HCT116 (cell line): ENCODE results near the gene IL1RL1. TPM values are rescaled to one million over a fixed set of nuclear protein-coding genes. Genes with fewer than 3 reads are reported as not detected.

Experiments used
- ATAC-seq: fragments of 200-7000 bp; cut with Tn5 transposase; 2 replicates; pipeline ENCODE4 v1.9.1; 2020; ENCODE audit warnings: mild to moderate bottlenecking, moderate library complexity
- BruUV-seq: library from RNA; stranded (reverse); fragments of 400-500 nt; replicated peaks from 2 replicates; lab custom pipeline; 2021; lab: Mats Ljungman, UMichigan
- CTCF ChIA-PET: fragments of 300-600 bp; sonication (Branson Sonifier 250); formaldehyde crosslinking; loops from one replicate; lab custom pipeline; 2021; ENCODE audit warnings: antibody characterized with exemption; lab: Charles Lee
- POLR2A ChIA-PET: fragments of 300-600, 350-600 bp; sonication (Branson Sonifier 250); formaldehyde crosslinking; loops from one replicate; lab custom pipeline; 2021; ENCODE audit warnings: antibody characterized with exemption; lab: Charles Lee
- RAD21 ChIA-PET, 2 experiments: fragments of 300-600 bp; sonication (Branson Sonifier 250); formaldehyde crosslinking; loops; one replicate each; lab custom pipeline; 2023; ENCODE audit warnings: low total read pairs in 2 of 2; ENCODE audit not compliant: uncharacterized antibody in 2 of 2, unreplicated experiment in 2 of 2, low non-redundant PET in 1 of 2; lab: Charles Lee
- DNase-seq: peaks from one replicate; pipeline ENCODE4 v3.0.0-alpha.2; 2010; ENCODE audit warnings: low read depth, low spot score
- H2AFZ ChIP-seq: fragments of 200-600 bp; shearing (Covaris generic), sonication (generic); 2 replicates; pipeline ENCODE4 v1.6.1; 2017; ENCODE audit warnings: low read depth, mixed run types, mixed read lengths, antibody characterized with exemption, low read length; ENCODE audit not compliant: poor library complexity, severe bottlenecking
- H3K27ac ChIP-seq: 2 replicates; pipeline ENCODE4 v1.5.1; 2012; ENCODE audit warnings: low read depth, low read length
- H3K27me3 ChIP-seq: fragments of 200-600 bp; sonication (generic); 2 replicates; pipeline ENCODE4 v1.6.1; 2016; ENCODE audit warnings: mixed run types, low read length, mixed read lengths; ENCODE audit not compliant: insufficient read depth
- H3K36me3 ChIP-seq, 2 experiments: fragments of 200-500 bp in 1 of 2; fragments of 200-600 bp in 1 of 2; sonication (Bioruptor generic) in 1 of 2; sonication (generic) in 1 of 2; 2 replicates each; pipeline versions ENCODE4 v1.5.1 to v1.6.1; 2014 to 2016; ENCODE audit warnings: low read length in 2 of 2, inconsistent platforms in 1 of 2, mixed read lengths in 1 of 2, mixed run types in 1 of 2; ENCODE audit not compliant: insufficient read depth in 2 of 2, control insufficient read depth in 1 of 2
- H3K4me1 ChIP-seq, 2 experiments: fragments of 200-600 bp in 1 of 2; sonication (generic) in 1 of 2; 2 replicates each; pipeline versions ENCODE4 v1.5.1 to v1.6.1; 2012 to 2017; ENCODE audit warnings: low read length in 2 of 2, inconsistent platforms in 1 of 2, mild to moderate bottlenecking in 1 of 2, mixed read lengths in 1 of 2, mixed run types in 1 of 2, moderate library complexity in 1 of 2; ENCODE audit not compliant: insufficient read depth in 2 of 2, control insufficient read depth in 1 of 2
- H3K4me2 ChIP-seq: fragments of 200-600 bp; sonication (generic); 2 replicates; pipeline ENCODE4 v1.6.1; 2017; ENCODE audit warnings: mixed run types, low read length, mixed read lengths
- H3K4me3 ChIP-seq, 2 experiments: fragments of 200-600 bp in 1 of 2; sonication (generic) in 1 of 2; replicated peaks in 1 of 2; 2 replicates each; pipeline ENCODE4 v1.5.1; 2011 to 2016; ENCODE audit warnings: low read length in 2 of 2, control low read depth in 1 of 2, low read depth in 1 of 2, mild to moderate bottlenecking in 1 of 2, mixed read lengths in 1 of 2, mixed run types in 1 of 2
- H3K79me2 ChIP-seq: fragments of 200-600 bp; sonication (generic); 2 replicates; pipeline ENCODE4 v1.6.1; 2017; ENCODE audit warnings: mild to moderate bottlenecking, mixed run types, low read length, moderate library complexity, mixed read lengths; ENCODE audit not compliant: insufficient read depth
- H3K9ac ChIP-seq: fragments of 200-600 bp; sonication (generic); 2 replicates; pipeline ENCODE4 v1.6.1; 2016; ENCODE audit warnings: low read length, mixed read lengths
- H3K9me2 ChIP-seq: fragments of 200-600 bp; sonication (generic), shearing (Covaris generic); 2 replicates; pipeline ENCODE4 v1.6.1; 2017; ENCODE audit warnings: mixed run types, mild to moderate bottlenecking, moderate library complexity; ENCODE audit not compliant: insufficient read depth
- H3K9me3 ChIP-seq, 2 experiments: fragments of 200-500 bp in 1 of 2; fragments of 200-600 bp in 1 of 2; sonication (Bioruptor generic) in 1 of 2; sonication (generic) in 1 of 2; 2 replicates each; pipeline ENCODE4 v1.6.1; 2014 to 2017; ENCODE audit warnings: low read length in 2 of 2, mixed read lengths in 2 of 2, inconsistent platforms in 1 of 2, low read depth in 1 of 2, mild to moderate bottlenecking in 1 of 2, mixed run types in 1 of 2, moderate library complexity in 1 of 2; ENCODE audit not compliant: control insufficient read depth in 1 of 2, insufficient read depth in 1 of 2
- H4K20me1 ChIP-seq: fragments of 200-600 bp; sonication (generic), shearing (Covaris generic); 2 replicates; pipeline ENCODE4 v1.6.1; 2017; ENCODE audit warnings: mixed run types, mild to moderate bottlenecking, moderate library complexity; ENCODE audit not compliant: insufficient read depth
- CBX3 ChIP-seq: IDR thresholded peaks from 2 replicates; pipeline ENCODE4 v1.6.1; 2012; ENCODE audit warnings: low read depth
- EGR1 ChIP-seq: IDR thresholded peaks from 2 replicates; pipeline ENCODE4 v1.6.1; 2012; ENCODE audit warnings: low read depth
- ELF1 ChIP-seq: IDR thresholded peaks from 2 replicates; pipeline ENCODE4 v1.6.1; 2012; ENCODE audit warnings: low read depth, borderline replicate concordance
- JUND ChIP-seq: IDR thresholded peaks from 2 replicates; pipeline ENCODE4 v1.6.1; 2012
- MAX ChIP-seq: IDR thresholded peaks from 2 replicates; pipeline ENCODE4 v1.6.1; 2012
- POLR2A ChIP-seq: IDR thresholded peaks from 2 replicates; pipeline ENCODE4 v1.7.0; 2011; ENCODE audit warnings: borderline replicate concordance; ENCODE audit not compliant: insufficient read depth, insufficient read length; ENCODE audit errors: extremely low read depth
- POLR2AphosphoS5 ChIP-seq: IDR thresholded peaks from 2 replicates; pipeline ENCODE4 v1.6.1; 2011; ENCODE audit warnings: mild to moderate bottlenecking, low read depth, low read length, moderate library complexity
- RAD21 ChIP-seq: IDR thresholded peaks from 2 replicates; pipeline ENCODE4 v1.6.1; 2012; ENCODE audit warnings: low read depth, mild to moderate bottlenecking
- REST ChIP-seq: IDR thresholded peaks from 2 replicates; pipeline ENCODE4 v1.6.1; 2012; ENCODE audit warnings: low read depth
- SIN3A ChIP-seq: IDR thresholded peaks from 2 replicates; pipeline ENCODE4 v1.6.1; 2012; ENCODE audit warnings: low read depth
- SP1 ChIP-seq: IDR thresholded peaks from 2 replicates; pipeline ENCODE4 v1.6.1; 2012; ENCODE audit warnings: low read depth
- SRF ChIP-seq: IDR thresholded peaks from 2 replicates; pipeline ENCODE4 v1.6.1; 2012; ENCODE audit warnings: low read depth
- YY1 ChIP-seq: IDR thresholded peaks from 2 replicates; pipeline ENCODE4 v1.6.1; 2011; ENCODE audit warnings: low read length, low read depth, moderate library complexity, mild to moderate bottlenecking; ENCODE audit not compliant: insufficient replicate concordance; ENCODE audit errors: extremely low read depth
- ZFX ChIP-seq: fragments of 450-650 bp; IDR thresholded peaks from 2 replicates; pipeline ENCODE4 v1.6.1; 2017
- ZNF274 ChIP-seq: fragments of 200-500 bp; sonication (Bioruptor generic); IDR thresholded peaks from 2 replicates; pipeline ENCODE4 v1.6.1; 2014; ENCODE audit warnings: mild to moderate bottlenecking, low read depth, low read length, inconsistent platforms
- intact Hi-C: fragments of 100-400 bp; cut with micrococcal nuclease; formaldehyde crosslinking; loops from 2 replicates; pipeline ENCODE4 v1.10.0; 2022
- total RNA-seq: library from RNA; stranded (reverse); gene quantifications from one replicate; pipeline ENCODE4 v1.2.1, GENCODE V29; 2021; ENCODE audit not compliant: unreplicated experiment
- TF ChIP-seq, protein P1 (sequence below): IDR thresholded peaks from 2 replicates; pipeline ENCODE4 v1.6.1; 2012

Gene IL1RL1
- total RNA-seq, 1 experiment from 2014 or later: not detected

DNA sequence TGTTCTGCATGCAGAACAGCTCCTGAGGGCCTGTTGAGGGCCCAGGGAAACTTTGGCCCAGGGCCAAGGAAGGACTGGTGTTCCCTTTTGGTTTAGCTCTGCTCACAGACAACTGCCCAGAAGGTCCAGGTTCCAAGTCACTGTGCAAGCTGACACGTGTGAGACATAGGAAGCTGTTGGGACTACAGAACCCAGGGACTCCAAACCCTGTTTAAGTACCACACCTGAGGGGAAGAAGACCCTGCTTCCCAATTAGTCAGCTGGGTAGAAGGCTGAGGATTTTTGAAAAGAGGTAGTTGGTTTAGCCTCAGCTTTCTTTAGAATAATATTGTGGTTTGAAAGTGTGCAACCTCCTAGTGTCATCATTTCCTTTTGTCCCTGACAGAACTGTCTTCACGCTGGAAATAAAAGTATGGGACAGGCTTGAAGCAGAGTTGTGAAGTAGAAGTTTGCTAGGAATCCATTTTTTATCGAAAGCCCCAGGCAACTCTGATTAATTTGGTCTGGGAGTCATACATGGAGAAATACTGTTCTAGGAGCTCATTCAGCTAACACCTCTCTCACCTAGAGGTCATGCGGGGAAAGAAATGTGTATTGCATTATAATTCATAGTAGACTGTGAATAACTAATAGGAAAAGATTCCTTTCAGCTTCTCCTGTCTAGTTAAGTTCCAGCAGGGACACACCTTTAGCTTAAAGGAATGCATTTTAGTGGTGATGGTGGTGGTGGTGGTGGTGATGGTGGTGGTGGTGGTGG, 19.9 kb upstream of the IL1RL1 start:
- Histone ChIP-seq H3K9ac (no peak overlapping the region), H3K79me2 (no peaks in the 10 kb centered on the region), H3K4me3 (no peak overlapping the region), H3K9me2 (no peaks in the 10 kb centered on the region), H4K20me1 (no peaks in the 10 kb centered on the region), H3K4me2 (no peak overlapping the region), H3K4me1 (no peaks in the 10 kb centered on the region), H3K27me3 (peaks cover 6% of the 10 kb centered on the region), H3K27ac (no peak overlapping the region), H3K9me3 (no peaks in the 10 kb centered on the region), H3K36me3 (no peaks in the 10 kb centered on the region), H2AFZ (no peak overlapping the region)
- ChIA-PET RAD21 (no interaction called here), CTCF (interaction anchor here (1.2 to 1.4 kb wide), 2 partner anchors 10 to 51 kb away, joined by 3 to 8 read pairs; no protein-coding TSS in a partner anchor), POLR2A (no interaction called here)
- DNase-seq: no peak
- no TSS peak for BruUV-seq
- intact Hi-C loops: no loop called here
- TF ChIP-seq, protein P1, sequence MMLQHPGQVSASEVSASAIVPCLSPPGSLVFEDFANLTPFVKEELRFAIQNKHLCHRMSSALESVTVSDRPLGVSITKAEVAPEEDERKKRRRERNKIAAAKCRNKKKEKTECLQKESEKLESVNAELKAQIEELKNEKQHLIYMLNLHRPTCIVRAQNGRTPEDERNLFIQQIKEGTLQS: no peak
- no peak for TF ChIP-seq POLR2A
- no peak for TF ChIP-seq ELF1
- TF ChIP-seq ZNF274: no peak
- no peak for TF ChIP-seq YY1
- TF ChIP-seq POLR2AphosphoS5: no peak
- no peak for TF ChIP-seq EGR1
- no peak for TF ChIP-seq CBX3
- ATAC-seq: no peak

DNA sequence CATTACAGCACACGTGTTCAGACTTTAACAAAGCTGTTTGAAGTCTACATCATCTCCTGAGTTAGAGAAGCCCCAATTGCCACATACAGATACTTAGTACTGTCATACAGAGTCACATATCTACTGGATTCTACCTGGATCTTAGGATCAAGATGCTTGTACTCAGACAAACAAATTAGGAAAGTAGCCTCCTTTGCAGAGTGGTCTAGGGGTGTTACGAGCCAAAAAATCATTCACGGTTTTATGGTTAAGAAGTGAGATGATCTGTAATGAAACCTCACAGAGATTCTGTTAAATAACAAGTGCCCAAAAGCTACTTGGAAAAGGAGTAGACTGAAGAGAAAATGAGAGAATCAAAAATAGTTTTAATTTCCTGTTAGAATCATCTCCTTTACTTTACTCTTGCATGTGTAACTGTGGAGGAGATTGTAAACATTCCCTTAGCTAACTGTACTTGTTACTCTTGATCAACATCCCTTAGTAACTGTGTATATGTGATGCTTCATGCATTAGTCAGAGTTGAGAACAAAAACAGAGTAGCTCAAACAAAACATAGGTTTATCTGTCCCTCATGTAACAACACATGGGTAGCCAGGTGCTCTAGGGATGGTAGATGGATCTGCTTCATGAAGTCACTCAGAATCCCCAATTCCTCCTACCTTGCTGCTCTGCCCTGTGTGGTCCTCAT, 16.4 kb upstream of the IL1RL1 start:
- no peaks in the 10 kb centered on the region for H3K9me3 ChIP-seq
- no peak overlapping the region for H3K9ac ChIP-seq
- ChIA-PET CTCF (no interaction called here), RAD21 (no interaction called here), POLR2A (no interaction called here)
- no peaks in the 10 kb centered on the region for H4K20me1 ChIP-seq
- H3K27me3 ChIP-seq: peaks cover 6% of the 10 kb centered on the region
- H2AFZ ChIP-seq: no peak overlapping the region
- no peaks in the 10 kb centered on the region for H3K9me2 ChIP-seq
- no TSS peak for BruUV-seq
- DNase-seq (no peak), ATAC-seq (no peak)
- H3K79me2 ChIP-seq: no peaks in the 10 kb centered on the region
- no peaks in the 10 kb centered on the region for H3K36me3 ChIP-seq
- H3K4me2 ChIP-seq: no peak overlapping the region
- intact Hi-C loops: no loop called here
- TF ChIP-seq CBX3: no peak
- TF ChIP-seq REST: no peak
- TF ChIP-seq SIN3A: no peak
- TF ChIP-seq RAD21: no peak
- TF ChIP-seq, protein P1: no peak
- TF ChIP-seq SRF: no peak
- TF ChIP-seq ZFX: no peak
- TF ChIP-seq ZNF274: no peak
- TF ChIP-seq POLR2A: no peak
- TF ChIP-seq POLR2AphosphoS5: no peak
- no peak for TF ChIP-seq ELF1
- no peak for TF ChIP-seq JUND
- no peak for TF ChIP-seq SP1
- no peak for TF ChIP-seq MAX
- no peaks in the 10 kb centered on the region for H3K4me1 ChIP-seq
- H3K4me3 ChIP-seq: no peak overlapping the region
- H3K27ac ChIP-seq: no peak overlapping the region
